Peyer's patch (tissue), 4 donors: ENCODE measurements around the gene SERINC3.

Source experiments
- CTCF ChIP-seq, 6 experiments: fragments of 450-650 bp in 4 of 6; fragments of 200-600 bp in 2 of 6; sonication (generic) in 1 of 6; IDR thresholded peaks; one replicate each; pipeline ENCODE4 v1.5.1; 2017 to 2019; ENCODE audit warnings: antibody characterized with exemption in 6 of 6, mild to moderate bottlenecking in 3 of 6, moderate library complexity in 1 of 6
- POLR2A ChIP-seq, 2 donors: fragments of 450-650 bp; IDR thresholded peaks; one replicate each; pipeline ENCODE4 v1.5.1; 2017; ENCODE audit warnings: antibody characterized with exemption in 2 of 2, mild to moderate bottlenecking in 2 of 2, moderate library complexity in 2 of 2

GRCh38 chr20:44485078-44485829, 36.6 kb downstream of the SERINC3 start:
- no peak for TF ChIP-seq CTCF (IDR thresholded peaks at IDR 0.05)
- no peak for TF ChIP-seq POLR2A (IDR thresholded peaks at IDR 0.05)
